Progenitor cell of endocrine pancreas (in vitro differentiated cells): ENCODE measurements around the gene SOAT1. TPM values are rescaled to one million over a fixed set of nuclear protein-coding genes. Genes with fewer than 3 reads are reported as not detected.

Experiments
- DNase-seq: peaks from one replicate; pipeline ENCODE4 v3.0.0; 2021; ENCODE audit warnings: low spot score; ENCODE audit not compliant: unreplicated experiment
- H3K27ac Mint-ChIP-seq: 2 replicates; pipeline ENCODE4 v1.8.0; 2021; ENCODE audit warnings: mild to moderate bottlenecking, moderate library complexity, mixed read lengths
- H3K27me3 Mint-ChIP-seq: 2 replicates; pipeline ENCODE4 v1.8.0; 2021; ENCODE audit warnings: mixed read lengths
- H3K36me3 Mint-ChIP-seq: 2 replicates; pipeline ENCODE4 v1.8.0; 2022; ENCODE audit warnings: mixed read lengths; ENCODE audit not compliant: insufficient read depth
- H3K4me1 Mint-ChIP-seq: 2 replicates; pipeline ENCODE4 v1.8.0; 2021; ENCODE audit warnings: low read depth, mixed read lengths
- H3K4me3 Mint-ChIP-seq: 2 replicates; pipeline ENCODE4 v1.8.0; 2021; ENCODE audit warnings: low read depth, mild to moderate bottlenecking, moderate library complexity, mixed read lengths
- H3K9me3 Mint-ChIP-seq: 2 replicates; pipeline ENCODE4 v1.8.0; 2021; ENCODE audit warnings: low read depth, mixed read lengths
- total RNA-seq: library from RNA; stranded (reverse); gene quantifications from 2 replicates; pipeline ENCODE4 v1.2.1, GENCODE V29; 2021
- TF ChIP-seq, protein P1 (sequence below): fragments of 200-600 bp; sonication (generic); IDR thresholded peaks from one replicate; pipeline ENCODE4 v1.5.0; 2021; ENCODE audit warnings: antibody characterized with exemption, mild to moderate bottlenecking; ENCODE audit not compliant: unreplicated experiment

SOAT1 gene
- total RNA-seq, 1 donor from 2014 or later = 61.5 TPM

DNA sequence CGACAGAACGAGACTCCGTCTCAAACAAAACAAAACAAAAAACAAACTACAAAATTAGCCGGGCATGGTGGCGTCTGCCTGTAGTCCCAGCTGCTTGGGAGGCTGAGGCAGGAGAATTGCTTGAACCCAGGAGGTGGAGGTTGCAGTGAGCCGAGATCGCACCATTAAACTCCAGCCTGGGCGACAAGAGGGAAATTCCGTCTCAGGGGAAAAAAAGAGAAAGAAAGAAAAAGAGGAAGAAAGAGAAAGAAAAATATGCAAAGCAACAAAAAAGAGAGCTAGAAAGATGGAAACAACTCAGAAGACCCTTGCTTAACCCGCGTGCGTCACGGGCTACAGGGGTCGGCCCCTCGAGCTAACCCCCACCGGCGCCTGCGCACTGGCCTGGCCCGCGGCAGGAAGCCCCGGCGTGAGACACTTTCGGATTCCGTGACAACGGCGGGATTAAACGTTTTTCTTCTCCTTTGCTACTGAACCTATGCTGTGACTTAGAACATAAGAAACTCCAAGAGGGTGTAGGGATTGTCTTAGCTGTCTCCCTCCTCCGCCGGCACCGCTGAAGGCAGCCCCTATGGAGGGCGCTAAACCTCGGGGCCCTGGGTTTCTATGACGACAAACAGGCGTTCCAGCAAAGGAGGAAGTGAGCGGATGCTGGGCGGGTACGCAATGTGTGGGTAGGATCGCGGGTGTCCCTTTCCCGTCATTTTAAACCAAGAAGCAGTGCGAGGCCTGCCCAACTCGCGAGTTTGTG is 71.9 kb downstream of the SOAT1 start, which contains the start of gene AXDND1:
Gene AXDND1, plus strand, starts transcription at position 630 of the 751 bp plus-strand sequence. CDS start 539 bp downstream, outside the sequence.
- peak; percentile 54 for DNase-seq
- TF ChIP-seq, protein P1, sequence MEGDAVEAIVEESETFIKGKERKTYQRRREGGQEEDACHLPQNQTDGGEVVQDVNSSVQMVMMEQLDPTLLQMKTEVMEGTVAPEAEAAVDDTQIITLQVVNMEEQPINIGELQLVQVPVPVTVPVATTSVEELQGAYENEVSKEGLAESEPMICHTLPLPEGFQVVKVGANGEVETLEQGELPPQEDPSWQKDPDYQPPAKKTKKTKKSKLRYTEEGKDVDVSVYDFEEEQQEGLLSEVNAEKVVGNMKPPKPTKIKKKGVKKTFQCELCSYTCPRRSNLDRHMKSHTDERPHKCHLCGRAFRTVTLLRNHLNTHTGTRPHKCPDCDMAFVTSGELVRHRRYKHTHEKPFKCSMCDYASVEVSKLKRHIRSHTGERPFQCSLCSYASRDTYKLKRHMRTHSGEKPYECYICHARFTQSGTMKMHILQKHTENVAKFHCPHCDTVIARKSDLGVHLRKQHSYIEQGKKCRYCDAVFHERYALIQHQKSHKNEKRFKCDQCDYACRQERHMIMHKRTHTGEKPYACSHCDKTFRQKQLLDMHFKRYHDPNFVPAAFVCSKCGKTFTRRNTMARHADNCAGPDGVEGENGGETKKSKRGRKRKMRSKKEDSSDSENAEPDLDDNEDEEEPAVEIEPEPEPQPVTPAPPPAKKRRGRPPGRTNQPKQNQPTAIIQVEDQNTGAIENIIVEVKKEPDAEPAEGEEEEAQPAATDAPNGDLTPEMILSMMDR = no peak
- Mint-ChIP-seq H3K27me3 (no peaks in the 10 kb centered on the region), H3K4me1 (peaks cover 8% of the 10 kb centered on the region), H3K27ac (peak within 1 kb of the TSS; percentile 100), H3K4me3 (peak within 1 kb of the TSS; percentile 96), H3K36me3 (no peaks in the 10 kb centered on the region), H3K9me3 (no peaks in the 10 kb centered on the region)

- Mint-ChIP-seq H3K36me3 (no peaks in the 10 kb centered on the region), H3K9me3 (no peaks in the 10 kb centered on the region), H3K27me3 (no peaks in the 10 kb centered on the region), H3K27ac (peak overlapping the region; percentile 100), H3K4me1 (peaks cover 10% of the 10 kb centered on the region), H3K4me3 (peak overlapping the region; percentile 96)
- no peak for DNase-seq
- TF ChIP-seq, protein P1 = peak; percentile 20
Measured at GRCh38 chr1:179366093-179366800, 72.7 kb downstream of the SOAT1 start.

DNA sequence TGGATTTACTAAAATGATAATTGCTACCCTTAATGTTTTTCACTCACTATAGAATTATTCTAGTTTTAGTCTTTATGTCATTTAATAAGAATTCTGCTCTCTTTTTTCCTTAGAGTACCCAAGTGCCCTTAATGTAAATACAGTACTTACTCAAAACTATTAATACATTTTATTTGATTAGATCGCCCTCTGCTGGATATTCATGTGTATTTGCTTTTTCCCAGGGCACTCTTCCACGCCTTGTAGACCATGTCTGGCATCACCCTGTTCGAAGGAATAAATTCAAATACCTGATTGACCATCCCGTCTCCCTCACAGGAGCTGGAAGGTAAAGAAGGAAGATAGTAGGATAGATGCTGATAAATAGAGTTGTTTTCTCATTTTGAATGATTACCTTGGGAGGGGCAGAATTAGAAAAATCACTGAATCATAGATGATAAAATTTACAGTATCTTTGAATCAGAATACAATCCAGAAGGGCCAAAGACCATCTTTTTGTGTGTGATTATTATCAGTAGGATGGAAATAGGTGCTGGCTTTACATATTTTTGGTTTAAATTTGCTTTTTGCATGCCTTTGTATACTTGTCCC is 76.2 kb downstream of the SOAT1 start:
- TF ChIP-seq, protein P1 = peak; percentile 85
- H3K27me3 Mint-ChIP-seq = no peaks in the 10 kb centered on the region
- no peak overlapping the region for H3K4me3 Mint-ChIP-seq
- H3K27ac Mint-ChIP-seq = no peak overlapping the region
- no peak for DNase-seq
- no peaks in the 10 kb centered on the region for H3K9me3 Mint-ChIP-seq
- peaks cover 1% of the 10 kb centered on the region for H3K36me3 Mint-ChIP-seq
- peaks cover 10% of the 10 kb centered on the region for H3K4me1 Mint-ChIP-seq

GRCh38 chr1:179372160-179372559 is 78.6 kb downstream of the SOAT1 start:
- Mint-ChIP-seq H3K27ac (no peak overlapping the region), H3K36me3 (peaks cover 1% of the 10 kb centered on the region), H3K9me3 (no peaks in the 10 kb centered on the region), H3K27me3 (no peaks in the 10 kb centered on the region), H3K4me1 (peaks cover 4% of the 10 kb centered on the region), H3K4me3 (no peak overlapping the region)
- TF ChIP-seq, protein P1 = no peak
- no peak for DNase-seq

DNA sequence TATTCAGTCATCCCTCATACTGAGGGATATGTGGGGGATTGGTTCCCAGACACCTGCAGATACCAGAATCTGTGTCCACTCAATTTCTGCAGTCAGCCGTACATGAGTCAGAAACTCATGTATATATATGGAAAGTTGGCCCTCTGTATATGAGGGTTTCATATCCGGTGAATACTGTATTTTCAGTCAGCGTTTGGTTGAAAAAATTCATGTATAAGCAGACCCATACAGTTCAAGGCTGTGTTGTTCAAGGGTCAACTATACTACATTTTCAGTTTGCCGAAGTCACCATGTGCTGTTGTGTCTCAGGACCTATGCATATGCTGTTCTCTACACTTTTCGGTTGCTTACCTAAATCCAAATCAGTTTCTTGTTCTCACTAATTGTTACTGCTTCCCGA is 82.6 kb downstream of the SOAT1 start:
- DNase-seq = no peak
- H3K27ac Mint-ChIP-seq = no peak overlapping the region
- no peaks in the 10 kb centered on the region for H3K4me1 Mint-ChIP-seq
- no peaks in the 10 kb centered on the region for H3K9me3 Mint-ChIP-seq
- H3K36me3 Mint-ChIP-seq = peaks cover 1% of the 10 kb centered on the region
- TF ChIP-seq, protein P1 = no peak
- H3K4me3 Mint-ChIP-seq = no peak overlapping the region
- no peaks in the 10 kb centered on the region for H3K27me3 Mint-ChIP-seq
